ENCODE data around the gene RLF. TPM values are rescaled to one million over a fixed set of nuclear protein-coding genes. Genes with fewer than 3 reads are reported as not detected.
A peak's percentile ranks its signal among the peaks of the same experiment; 100 is the strongest.

The RLF gene
- total and polyA plus RNA-seq, 2 donors from 2014 or later: 3.5 to 15.8 TPM

- Histone ChIP-seq H3K4me1 (ENCODE audit: control insufficient read depth in 2 of 3, insufficient read depth in 2 of 3, low read depth in 1 of 3, low read length in 3 of 3) (no peaks in the 10 kb centered on the region), H3K9me3 (ENCODE audit: control insufficient read depth in 2 of 3, insufficient read depth in 1 of 3, low read length in 3 of 3) (no peaks in the 10 kb centered on the region), H3K36me3 (ENCODE audit: control insufficient read depth in 2 of 3, insufficient read depth in 3 of 3, low read length in 3 of 3) (no peaks in the 10 kb centered on the region), H3K27me3 (ENCODE audit: control insufficient read depth, insufficient read depth, low read length) (no peaks in the 10 kb centered on the region), H3K9ac (ENCODE audit: low read length in 3 of 3) (no peak overlapping the region), H3K27ac (ENCODE audit: low read depth in 2 of 2, low read length in 2 of 2) (no peak overlapping the region), H3K4me3 (ENCODE audit: low read length in 3 of 3) (no peak overlapping the region)
- no peak for FAIRE-seq
- TF ChIP-seq CTCF (IDR thresholded peaks at IDR 0.05; ENCODE audit: borderline replicate concordance, extremely low read depth, insufficient read depth): no peak
- intact Hi-C loops (cut with DNase I): no loop called here
- DNase-seq: no peak
Observed at GRCh38 chr1:40122855-40123254, 38.3 kb upstream of the RLF start.

GRCh38 chr1:40130892-40131291 lies 30.3 kb upstream of the RLF start:
- H3K4me3 ChIP-seq (ENCODE audit: low read length in 3 of 3): no peak overlapping the region
- H3K27ac ChIP-seq (ENCODE audit: low read depth in 2 of 2, low read length in 2 of 2): no peak overlapping the region
- no peaks in the 10 kb centered on the region for H3K4me1 ChIP-seq (ENCODE audit: control insufficient read depth in 2 of 3, insufficient read depth in 2 of 3, low read depth in 1 of 3, low read length in 3 of 3)
- TF ChIP-seq CTCF (IDR thresholded peaks at IDR 0.05; ENCODE audit: borderline replicate concordance, extremely low read depth, insufficient read depth): no peak
- intact Hi-C loops (cut with DNase I): loop anchor here (10.0 kb wide), 1 partner anchor 204 kb away; no protein-coding TSS in a partner anchor
- H3K9ac ChIP-seq (ENCODE audit: low read length in 3 of 3): no peak overlapping the region
- H3K36me3 ChIP-seq (ENCODE audit: control insufficient read depth in 2 of 3, insufficient read depth in 3 of 3, low read length in 3 of 3): no peaks in the 10 kb centered on the region
- no peak for FAIRE-seq
- no peak for DNase-seq
- no peaks in the 10 kb centered on the region for H3K9me3 ChIP-seq (ENCODE audit: control insufficient read depth in 2 of 3, insufficient read depth in 1 of 3, low read length in 3 of 3)
- H3K27me3 ChIP-seq (ENCODE audit: control insufficient read depth, insufficient read depth, low read length): peaks cover 2% of the 10 kb centered on the region

GRCh38 chr1:40132383-40133311 lies 28.5 kb upstream of the RLF start:
- H3K27me3 ChIP-seq (ENCODE audit: control insufficient read depth, insufficient read depth, low read length): peaks cover 2% of the 10 kb centered on the region
- no peaks in the 10 kb centered on the region for H3K9me3 ChIP-seq (ENCODE audit: control insufficient read depth in 2 of 3, insufficient read depth in 1 of 3, low read length in 3 of 3)
- no peak for TF ChIP-seq CTCF (IDR thresholded peaks at IDR 0.05; ENCODE audit: borderline replicate concordance, extremely low read depth, insufficient read depth)
- H3K4me3 ChIP-seq (ENCODE audit: low read length in 3 of 3): peak overlapping the region in 2 of 3 donors; percentile 33 to 47
- H3K36me3 ChIP-seq (ENCODE audit: control insufficient read depth in 2 of 3, insufficient read depth in 3 of 3, low read length in 3 of 3): no peaks in the 10 kb centered on the region
- no peaks in the 10 kb centered on the region for H3K4me1 ChIP-seq (ENCODE audit: control insufficient read depth in 2 of 3, insufficient read depth in 2 of 3, low read depth in 1 of 3, low read length in 3 of 3)
- H3K9ac ChIP-seq (ENCODE audit: low read length in 3 of 3): peak overlapping the region in 1 of 3 donors; percentile 34
- DNase-seq (peak in 4 of 5 donors; percentile 47 to 61 (median 52)), FAIRE-seq (peak; percentile 86)
- H3K27ac ChIP-seq (ENCODE audit: low read depth in 2 of 2, low read length in 2 of 2): no peak overlapping the region
- intact Hi-C loops (cut with DNase I): loop anchor here (10.0 kb wide), 1 partner anchor 202 kb away; no protein-coding TSS in a partner anchor
